Nephron progenitor cell (in vitro differentiated cells): ENCODE results near the gene TMPRSS9.
"Not testable (repeated sequence)": the region's sequence is repeated elsewhere in the genome, so short reads cannot be mapped to it uniquely, and the experiment has no call there.

Experiments
- DNase-seq: peaks from one replicate; pipeline ENCODE4 v3.0.0; 2021
- H3K27ac Mint-ChIP-seq: 2 replicates; pipeline ENCODE4 v1.8.0; 2021; ENCODE audit warnings: mild to moderate bottlenecking, moderate library complexity, mixed read lengths
- H3K27me3 Mint-ChIP-seq: 2 replicates; pipeline ENCODE4 v1.8.0; 2021; ENCODE audit warnings: mild to moderate bottlenecking, low read depth, mixed read lengths; ENCODE audit not compliant: poor library complexity
- H3K36me3 Mint-ChIP-seq: 2 replicates; pipeline ENCODE4 v1.8.0; 2021; ENCODE audit warnings: low read depth, mixed read lengths
- H3K4me1 Mint-ChIP-seq: 2 replicates; pipeline ENCODE4 v1.8.0; 2021; ENCODE audit warnings: mixed read lengths
- H3K4me3 Mint-ChIP-seq: 2 replicates; pipeline ENCODE4 v1.8.0; 2021; ENCODE audit warnings: mild to moderate bottlenecking, moderate library complexity, mixed read lengths
- H3K9me3 Mint-ChIP-seq: 2 replicates; pipeline ENCODE4 v1.8.0; 2021; ENCODE audit warnings: mild to moderate bottlenecking, moderate library complexity, mixed read lengths
- CTCF ChIP-seq: fragments of 200-600 bp; sonication (generic); IDR thresholded peaks from 2 replicates; pipeline ENCODE4 v1.5.0; 2021; ENCODE audit warnings: antibody characterized with exemption

The TMPRSS9 gene

GRCh38 chr19:2454962-2455850 is 95.1 kb downstream of the TMPRSS9 start:
- Mint-ChIP-seq H3K4me3 (peak overlapping the region; percentile 85), H3K9me3 (no peaks in the 10 kb centered on the region), H3K27me3 (no peaks in the 10 kb centered on the region), H3K36me3 (peaks cover 1% of the 10 kb centered on the region), H3K4me1 (peaks cover 18% of the 10 kb centered on the region), H3K27ac (peak overlapping the region; percentile 91)
- no peak for DNase-seq
- TF ChIP-seq CTCF, result no peak

- Mint-ChIP-seq H3K4me3 (peak overlapping the region; percentile 85), H3K27ac (no peak overlapping the region), H3K27me3 (peaks cover under 1% of the 10 kb centered on the region), H3K36me3 (no peaks in the 10 kb centered on the region), H3K9me3 (no peaks in the 10 kb centered on the region), H3K4me1 (peaks cover 19% of the 10 kb centered on the region)
- TF ChIP-seq CTCF, result no peak
- DNase-seq, result peak; percentile 57
Measured at GRCh38 chr19:2455851-2456570, 95.9 kb downstream of the TMPRSS9 start.

- peaks cover 25% of the 10 kb centered on the region for H3K4me1 Mint-ChIP-seq
- H3K27me3 Mint-ChIP-seq, result peaks cover 5% of the 10 kb centered on the region
- H3K9me3 Mint-ChIP-seq, result no peaks in the 10 kb centered on the region
- no peak for TF ChIP-seq CTCF
- no peak overlapping the region for H3K27ac Mint-ChIP-seq
- no peak for DNase-seq
- no peaks in the 10 kb centered on the region for H3K36me3 Mint-ChIP-seq
- peak overlapping the region; percentile 87 for H3K4me3 Mint-ChIP-seq
Measured at GRCh38 chr19:2457394-2458037, 97.5 kb downstream of the TMPRSS9 start.

GRCh38 chr19:2458054-2458453 is 98.0 kb downstream of the TMPRSS9 start:
- DNase-seq, result no peak
- no peaks in the 10 kb centered on the region for H3K36me3 Mint-ChIP-seq
- no peaks in the 10 kb centered on the region for H3K9me3 Mint-ChIP-seq
- TF ChIP-seq CTCF, result no peak
- peaks cover 5% of the 10 kb centered on the region for H3K27me3 Mint-ChIP-seq
- no peak overlapping the region for H3K4me3 Mint-ChIP-seq
- peaks cover 25% of the 10 kb centered on the region for H3K4me1 Mint-ChIP-seq
- no peak overlapping the region for H3K27ac Mint-ChIP-seq

GRCh38 chr19:2458776-2459175 is 98.7 kb downstream of the TMPRSS9 start:
- not testable (repeated sequence) for H3K27me3 Mint-ChIP-seq, H3K27ac Mint-ChIP-seq, H3K36me3 Mint-ChIP-seq, H3K9me3 Mint-ChIP-seq, H3K4me3 Mint-ChIP-seq, DNase-seq
- H3K4me1 Mint-ChIP-seq, result peaks cover 25% of the 10 kb centered on the region

- no peaks in the 10 kb centered on the region for H3K9me3 Mint-ChIP-seq
- no peak overlapping the region for H3K27ac Mint-ChIP-seq
- H3K36me3 Mint-ChIP-seq, result no peaks in the 10 kb centered on the region
- H3K4me1 Mint-ChIP-seq, result peaks cover 16% of the 10 kb centered on the region
- DNase-seq, result no peak
- H3K27me3 Mint-ChIP-seq, result peaks cover 5% of the 10 kb centered on the region
- TF ChIP-seq CTCF, result no peak
- no peak overlapping the region for H3K4me3 Mint-ChIP-seq
Measured at GRCh38 chr19:2460245-2460644, 100.2 kb downstream of the TMPRSS9 start.
